Activated gamma-delta T cell (primary cell): ENCODE results near the gene UNC13B.

Source experiments
- DNase-seq: peaks from one replicate; lab custom pipeline; 2025; lab: John Stamatoyannopoulos, UW

The UNC13B gene

DNA sequence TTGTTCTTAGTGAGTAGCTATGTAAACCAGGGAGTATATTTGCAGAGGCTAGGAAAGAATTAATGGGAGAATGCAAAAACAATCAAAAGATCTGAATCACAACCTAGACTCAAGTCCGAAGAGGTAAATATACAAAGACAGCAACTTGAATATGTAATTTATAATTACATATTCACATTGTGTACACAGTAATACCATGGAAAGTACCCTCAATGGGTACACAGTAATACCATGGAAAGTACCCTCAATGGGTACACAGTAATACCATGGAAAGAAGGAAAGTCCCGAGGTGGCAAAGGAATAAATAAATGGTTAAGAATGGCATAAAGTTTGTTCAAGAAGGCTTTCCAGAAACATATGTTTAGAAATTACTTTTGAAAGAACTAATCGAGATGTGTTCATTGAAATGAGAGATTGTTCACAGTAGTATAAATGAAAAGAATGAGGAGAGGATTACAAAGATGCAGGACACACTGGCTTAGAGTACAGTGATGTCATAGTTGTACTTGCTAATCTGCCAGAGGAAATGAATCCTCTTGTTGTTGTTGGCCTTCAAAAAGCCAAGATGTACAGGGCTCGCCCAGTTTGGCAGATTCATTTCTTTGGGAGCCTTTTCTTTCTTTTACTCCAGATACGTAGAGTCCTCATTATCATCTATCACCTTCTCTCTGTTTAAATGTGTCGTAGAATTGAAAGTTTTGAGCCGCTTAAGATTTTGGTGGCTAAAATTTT is 116.0 kb downstream of the UNC13B start:
- no peak for DNase-seq

GRCh38 chr9:35279946-35280345 is 118.1 kb downstream of the UNC13B start:
- no peak for DNase-seq

- no peak for DNase-seq
Measured at GRCh38 chr9:35280399-35280798, 118.6 kb downstream of the UNC13B start.

- DNase-seq, result no peak
Measured at GRCh38 chr9:35285731-35286130, 123.9 kb downstream of the UNC13B start.

DNA sequence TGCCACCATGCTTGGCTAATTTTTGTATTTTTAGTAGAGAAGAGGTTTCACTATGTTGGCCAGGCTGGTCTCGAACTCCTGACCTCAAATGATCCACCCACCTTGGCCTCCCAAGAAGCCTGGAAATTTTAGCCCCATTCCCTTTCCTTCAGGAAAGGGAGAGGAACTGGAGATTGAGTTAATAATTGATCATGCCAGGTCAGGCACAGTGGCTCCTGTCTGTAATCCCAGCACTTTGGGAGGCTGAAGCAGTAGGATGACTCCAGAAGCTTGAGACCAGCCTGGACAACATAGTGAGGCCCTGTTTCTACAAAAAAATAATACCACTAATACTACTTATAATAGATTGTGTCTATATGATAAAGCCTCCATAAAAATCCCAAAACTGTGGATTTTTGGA is 124.6 kb downstream of the UNC13B start:
- no peak for DNase-seq

GRCh38 chr9:35287987-35288632 is 126.3 kb downstream of the UNC13B start:
- DNase-seq, result no peak

GRCh38 chr9:35288778-35289177 is 127.0 kb downstream of the UNC13B start:
- DNase-seq, result no peak

DNA sequence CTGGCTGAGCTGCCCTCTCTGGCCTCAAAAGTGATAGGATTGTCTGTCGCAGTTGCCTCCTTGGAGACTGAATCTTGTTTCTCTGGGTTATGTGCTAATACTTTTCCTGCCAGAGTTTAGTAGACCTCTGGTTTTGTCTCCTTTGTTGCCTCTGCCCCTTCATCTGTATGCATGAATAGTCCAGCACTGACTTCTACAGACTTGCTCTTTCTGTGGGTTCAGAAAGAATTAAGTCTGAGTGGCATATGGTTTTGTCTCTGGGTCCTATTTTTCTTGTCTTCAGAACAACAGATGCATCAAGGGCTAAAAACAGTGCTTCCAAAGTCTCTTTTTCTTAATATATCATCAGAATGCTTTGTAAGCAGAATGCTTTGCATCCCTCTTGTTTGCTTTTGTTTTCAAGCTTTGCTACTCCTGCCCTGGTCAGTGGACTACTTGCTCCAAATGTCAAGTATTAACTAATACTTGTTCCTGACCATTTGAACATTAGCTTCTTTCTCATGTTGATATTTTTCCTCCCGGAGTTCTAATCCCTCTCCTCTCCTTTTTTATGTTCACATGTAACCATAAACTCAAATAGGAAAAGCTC is 131.7 kb downstream of the UNC13B start:
- DNase-seq, result no peak

DNA sequence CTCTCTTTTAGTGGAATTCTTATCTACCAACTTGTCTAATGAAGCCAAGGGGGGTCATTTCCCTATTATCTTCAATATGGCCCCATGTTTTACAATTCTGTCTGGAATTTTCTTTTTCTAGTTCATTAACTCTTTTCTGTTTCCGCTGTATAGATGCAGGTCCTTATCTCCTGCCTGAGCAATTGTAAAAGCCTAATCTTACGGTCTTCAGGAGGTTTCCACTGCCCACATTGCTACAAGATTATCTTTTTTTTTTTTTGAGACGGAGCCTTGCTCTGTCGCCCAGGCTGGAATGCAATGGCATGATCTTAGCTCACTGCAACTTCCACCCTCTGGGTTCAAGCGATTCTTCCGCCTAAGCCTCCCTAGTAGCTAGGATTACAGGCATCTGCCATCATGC is 132.3 kb downstream of the UNC13B start:
- no peak for DNase-seq

- no peak for DNase-seq
Measured at GRCh38 chr9:35294556-35294955, 132.7 kb downstream of the UNC13B start.

DNA sequence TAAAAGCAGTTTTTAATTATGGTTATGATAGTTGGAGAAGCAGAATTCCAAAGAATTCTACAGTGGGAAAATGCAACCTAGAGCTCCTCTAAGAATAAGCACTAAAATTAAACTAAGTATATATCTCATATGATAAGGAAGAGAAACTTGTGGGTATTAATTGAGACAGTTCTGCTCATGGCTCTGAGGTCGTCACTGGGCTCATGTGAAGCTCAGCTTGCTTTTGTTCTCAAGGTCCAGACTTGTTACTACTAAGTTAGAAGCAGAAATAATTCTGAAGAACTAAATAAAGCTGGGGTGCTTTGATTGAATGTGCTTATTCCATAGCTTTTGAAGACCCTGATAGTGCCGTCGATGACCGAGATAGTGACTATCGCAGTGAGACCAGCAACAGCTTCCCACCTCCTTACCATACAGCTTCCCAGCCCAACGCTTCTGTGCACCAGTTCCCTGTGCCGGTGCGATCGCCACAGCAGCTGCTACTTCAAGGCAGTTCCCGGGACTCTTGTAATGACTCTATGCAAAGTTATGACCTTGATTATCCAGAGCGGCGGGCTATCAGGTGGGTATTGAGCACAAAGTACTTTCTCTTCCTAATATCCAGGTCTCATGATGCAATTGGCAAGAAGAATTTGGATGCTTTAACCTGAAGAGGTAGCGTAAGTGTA is 133.7 kb downstream of the UNC13B start:
- no peak for DNase-seq

- no peak for DNase-seq
Measured at GRCh38 chr9:35303567-35303966, 141.8 kb downstream of the UNC13B start.

DNA sequence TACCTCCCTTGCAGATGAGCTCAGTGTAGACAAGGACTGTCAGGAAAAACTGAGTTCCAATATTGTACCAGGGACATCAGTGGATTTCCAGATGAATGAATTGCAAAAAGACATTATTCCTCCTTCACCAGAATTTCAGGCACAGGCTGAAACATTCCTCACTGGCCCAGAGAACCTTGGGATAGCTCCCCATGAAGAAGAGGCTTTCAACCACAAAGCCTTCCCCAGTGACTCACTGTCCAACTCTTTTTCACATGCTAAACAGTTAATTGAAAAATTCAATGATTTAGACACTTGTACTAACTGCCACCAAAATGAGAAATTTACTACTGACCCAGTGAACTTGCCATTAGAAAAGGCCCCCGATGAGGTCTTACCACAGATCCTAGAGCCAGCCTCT is 144.5 kb downstream of the UNC13B start:
- no peak for DNase-seq

- DNase-seq, result no peak
Measured at GRCh38 chr9:35308316-35308715, 146.5 kb downstream of the UNC13B start.

- DNase-seq, result no peak
Measured at GRCh38 chr9:35311891-35312639, 150.3 kb downstream of the UNC13B start.

DNA sequence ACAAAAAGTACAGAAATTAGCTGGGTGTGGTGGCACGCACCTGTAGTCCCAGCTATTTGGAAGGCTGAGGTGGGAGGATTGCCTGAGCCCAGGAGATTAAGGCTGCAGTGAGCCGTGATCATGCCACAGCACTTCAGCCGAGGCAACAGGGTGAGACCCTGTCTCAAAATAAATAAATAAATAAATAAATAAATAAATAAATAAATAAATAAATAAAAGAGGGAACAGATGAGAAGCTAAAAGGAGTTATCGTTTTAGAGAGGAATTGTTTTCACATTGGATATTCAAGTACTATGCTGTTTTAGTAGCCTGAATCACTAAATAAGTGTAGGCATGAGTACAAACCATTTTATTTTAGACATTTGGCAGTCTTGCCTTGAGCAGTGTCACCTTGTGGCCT is 151.7 kb downstream of the UNC13B start:
- DNase-seq, result no peak

- DNase-seq, result no peak
Measured at GRCh38 chr9:35313916-35314315, 152.1 kb downstream of the UNC13B start.

DNA sequence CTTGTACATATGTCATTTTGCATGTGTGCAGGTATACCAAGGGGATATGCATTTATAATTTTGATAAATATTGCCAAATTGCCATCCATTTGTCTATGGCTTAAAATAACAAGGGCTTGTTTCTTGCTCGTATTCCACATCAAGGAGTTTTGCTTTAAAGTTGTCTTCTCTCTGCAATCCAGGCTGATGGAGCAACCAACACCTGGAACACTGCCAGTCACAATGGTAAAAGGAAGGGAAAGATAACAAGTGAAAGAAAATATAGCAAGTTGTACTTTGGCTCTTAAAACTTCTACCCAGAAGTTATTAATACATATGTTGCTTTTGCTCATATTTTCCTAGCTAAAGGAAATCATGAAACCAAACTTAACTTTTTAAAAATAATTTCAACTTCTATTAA is 156.9 kb downstream of the UNC13B start:
- DNase-seq, result no peak

- DNase-seq, result no peak
Measured at GRCh38 chr9:35322075-35322885, 160.5 kb downstream of the UNC13B start.

- no peak for DNase-seq
Measured at GRCh38 chr9:35324966-35325365, 163.2 kb downstream of the UNC13B start.

DNA sequence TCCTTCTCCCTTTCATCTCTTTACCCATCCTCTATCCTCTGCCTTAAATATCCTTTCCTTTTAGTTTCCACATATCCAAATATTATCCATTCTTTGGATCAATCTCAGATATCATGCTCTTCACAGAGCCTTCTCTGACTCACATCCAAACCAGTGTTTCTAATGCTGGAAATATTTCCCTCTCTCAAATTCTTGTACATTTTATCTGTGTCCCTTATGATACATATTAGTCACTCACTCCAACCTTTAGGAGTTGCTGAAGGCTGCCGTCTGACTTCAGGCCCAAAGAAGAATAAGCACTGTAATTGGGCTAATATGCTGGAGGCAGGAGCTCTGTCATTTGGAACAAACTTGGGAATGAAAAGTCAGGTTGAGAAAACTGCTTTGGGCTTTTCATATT is 171.7 kb downstream of the UNC13B start:
- no peak for DNase-seq
